ENCODE measurements around the gene PAX5. TPM values are rescaled to one million over a fixed set of nuclear protein-coding genes. Genes with fewer than 3 reads are reported as not detected.

The PAX5 gene
- total RNA-seq, 1 experiment from 2014 or later = 0.39 TPM

DNA sequence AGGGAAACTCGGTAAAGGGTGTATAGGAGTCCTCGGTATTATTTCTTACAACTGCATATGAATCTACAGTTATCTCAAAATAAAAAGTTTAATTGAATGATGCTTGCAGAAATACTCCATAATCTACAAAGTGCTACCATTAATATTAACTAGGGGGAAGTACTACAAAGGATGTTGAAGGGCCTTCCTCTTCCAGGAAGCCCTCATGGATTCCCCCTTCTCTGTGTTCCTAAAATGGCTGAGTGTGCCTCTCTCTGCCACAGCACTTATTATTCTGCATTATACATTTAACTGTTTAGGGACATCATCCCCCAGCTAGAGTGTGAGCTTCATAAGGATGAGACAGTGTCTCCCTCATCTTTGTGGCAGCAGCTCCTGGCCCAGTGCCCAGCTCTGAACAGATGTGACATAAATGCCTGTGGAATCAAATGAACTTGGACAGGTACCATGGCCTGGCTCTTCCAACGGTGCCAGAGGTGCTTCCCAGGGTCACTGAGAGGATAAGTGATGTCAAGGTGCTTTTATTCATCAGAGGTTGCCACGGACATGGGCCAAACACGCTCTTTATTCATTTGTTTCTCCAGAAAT, 99.5 kb downstream of the PAX5 start:
- Histone ChIP-seq H2AFZ (ENCODE audit: low read length) (no peak overlapping the region), H3K4me1 (ENCODE audit: insufficient read depth, low read length) (peaks cover 3% of the 10 kb centered on the region; the same call in 1 of the 2 replicates), H3K14ac (ENCODE audit: insufficient read depth, low read length) (no peak overlapping the region), H4K20me1 (ENCODE audit: control insufficient read depth, insufficient read depth, insufficient read length) (no peaks in the 10 kb centered on the region), H4K5ac (ENCODE audit: insufficient read length, low read depth, low read length) (no peak overlapping the region), H2BK120ac (ENCODE audit: low read depth, low read length, poor library complexity, severe bottlenecking) (no peak overlapping the region), H3K79me2 (ENCODE audit: insufficient read depth, low read length) (no peaks in the 10 kb centered on the region), H2AK5ac (ENCODE audit: insufficient read length, low read length) (no peak overlapping the region), H4K91ac (ENCODE audit: insufficient read length, low read depth, low read length) (no peak overlapping the region), H3K4me2 (ENCODE audit: insufficient read depth, insufficient read length, low read length) (no peak overlapping the region), H3K4ac (ENCODE audit: low read depth, low read length) (no peak overlapping the region), H3K79me1 (ENCODE audit: insufficient read depth, low read depth, low read length, poor library complexity, severe bottlenecking) (no peaks in the 10 kb centered on the region), H3T11ph (ENCODE audit: low read length) (no peak overlapping the region), H2BK12ac (ENCODE audit: insufficient read length, low read depth, low read length) (no peak overlapping the region), H3K18ac (ENCODE audit: insufficient read length, low read depth, low read length) (no peak overlapping the region), H2BK15ac (ENCODE audit: low read depth, low read length) (no peak overlapping the region), H3K27ac (ENCODE audit: insufficient read length, low read depth, low read length) (no peak overlapping the region), H3K9me3 (ENCODE audit: control insufficient read depth, low read depth, low read length) (no peaks in the 10 kb centered on the region), H3K23me2 (ENCODE audit: insufficient read length, low read depth, low read length, poor library complexity, severe bottlenecking) (no peaks in the 10 kb centered on the region), H3K9ac (ENCODE audit: extremely low read depth, insufficient read length, low read length) (no peak overlapping the region), H3K56ac (ENCODE audit: insufficient read length, low read depth, low read length) (no peak overlapping the region), H2BK5ac (ENCODE audit: insufficient read length, low read length) (no peak overlapping the region), H4K8ac (replicated peaks; ENCODE audit: insufficient read length, low read depth, low read length) (no peak overlapping the region), H2BK20ac (ENCODE audit: low read depth, low read length, poor library complexity, severe bottlenecking) (no peak overlapping the region), H3K23ac (ENCODE audit: insufficient read length, low read depth, low read length) (no peak overlapping the region), H3K27me3 (ENCODE audit: insufficient read depth, low read length) (no peaks in the 10 kb centered on the region)
- Mint-ChIP-seq H3K36me3 (ENCODE audit: insufficient read depth in 1 of 3, low read depth in 3 of 3) (peaks cover 0 to 3% (median 0%) of the 10 kb centered on the region in 3 experiments; a peak in 1 of 7 replicates), H3K4me3 (no peak overlapping the region), H3K4me1 (peaks cover 20 to 30% of the 10 kb centered on the region in 2 experiments), H3K27ac (no peak overlapping the region), H3K27me3 (ENCODE audit: low read depth) (peaks cover 9% of the 10 kb centered on the region), H3K9me3 (peaks cover 3 to 8% of the 10 kb centered on the region in 2 experiments; a peak in 2 of 5 replicates)
- no peak for DNase-seq
- TF ChIP-seq, protein P1, sequence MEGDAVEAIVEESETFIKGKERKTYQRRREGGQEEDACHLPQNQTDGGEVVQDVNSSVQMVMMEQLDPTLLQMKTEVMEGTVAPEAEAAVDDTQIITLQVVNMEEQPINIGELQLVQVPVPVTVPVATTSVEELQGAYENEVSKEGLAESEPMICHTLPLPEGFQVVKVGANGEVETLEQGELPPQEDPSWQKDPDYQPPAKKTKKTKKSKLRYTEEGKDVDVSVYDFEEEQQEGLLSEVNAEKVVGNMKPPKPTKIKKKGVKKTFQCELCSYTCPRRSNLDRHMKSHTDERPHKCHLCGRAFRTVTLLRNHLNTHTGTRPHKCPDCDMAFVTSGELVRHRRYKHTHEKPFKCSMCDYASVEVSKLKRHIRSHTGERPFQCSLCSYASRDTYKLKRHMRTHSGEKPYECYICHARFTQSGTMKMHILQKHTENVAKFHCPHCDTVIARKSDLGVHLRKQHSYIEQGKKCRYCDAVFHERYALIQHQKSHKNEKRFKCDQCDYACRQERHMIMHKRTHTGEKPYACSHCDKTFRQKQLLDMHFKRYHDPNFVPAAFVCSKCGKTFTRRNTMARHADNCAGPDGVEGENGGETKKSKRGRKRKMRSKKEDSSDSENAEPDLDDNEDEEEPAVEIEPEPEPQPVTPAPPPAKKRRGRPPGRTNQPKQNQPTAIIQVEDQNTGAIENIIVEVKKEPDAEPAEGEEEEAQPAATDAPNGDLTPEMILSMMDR (conservative IDR thresholded peaks at IDR 0.05) = no peak
- WGBS (ENCODE audit: extremely low coverage, insufficient read length, low lambda C conversion rate) = no CpG with 5 or more reads among the region's 5 CpGs
